ENCODE measurements around the gene SEL1L3.
"Not testable (repeated sequence)": the region's sequence is repeated elsewhere in the genome, so short reads cannot be mapped to it uniquely, and the experiment has no call there.

Gene SEL1L3

GRCh38 chr4:25879587-25879986, 16.8 kb upstream of the SEL1L3 start:
- DNase-seq (ENCODE audit: low read depth in 2 of 2): no peak

DNA sequence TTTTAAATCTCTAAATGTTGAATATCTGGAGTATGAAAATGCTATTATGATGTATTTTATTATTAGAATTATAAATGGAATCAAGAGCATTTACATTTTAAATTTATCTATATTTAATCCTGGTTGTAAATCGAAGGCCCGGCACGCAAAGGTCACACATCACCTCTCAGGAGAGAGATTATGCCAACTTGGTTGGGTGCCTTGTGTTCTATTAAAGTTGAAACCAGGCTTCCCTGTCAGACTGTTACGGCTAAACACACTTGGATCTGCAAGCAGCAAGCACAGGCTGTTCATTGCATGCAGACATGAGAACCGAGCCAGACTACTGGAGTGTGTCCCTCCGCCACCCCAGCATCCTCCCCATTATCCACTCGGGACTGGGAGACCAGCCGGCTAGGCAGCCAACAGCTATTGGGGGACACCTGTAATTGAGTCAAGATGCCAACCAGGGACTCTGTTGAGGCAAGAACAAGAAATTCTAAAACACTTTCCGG, 16.4 kb upstream of the SEL1L3 start:
- no peak for DNase-seq (ENCODE audit: low read depth in 2 of 2)

GRCh38 chr4:25878676-25879075, 15.9 kb upstream of the SEL1L3 start:
- no peak for DNase-seq (ENCODE audit: low read depth in 2 of 2)

DNA sequence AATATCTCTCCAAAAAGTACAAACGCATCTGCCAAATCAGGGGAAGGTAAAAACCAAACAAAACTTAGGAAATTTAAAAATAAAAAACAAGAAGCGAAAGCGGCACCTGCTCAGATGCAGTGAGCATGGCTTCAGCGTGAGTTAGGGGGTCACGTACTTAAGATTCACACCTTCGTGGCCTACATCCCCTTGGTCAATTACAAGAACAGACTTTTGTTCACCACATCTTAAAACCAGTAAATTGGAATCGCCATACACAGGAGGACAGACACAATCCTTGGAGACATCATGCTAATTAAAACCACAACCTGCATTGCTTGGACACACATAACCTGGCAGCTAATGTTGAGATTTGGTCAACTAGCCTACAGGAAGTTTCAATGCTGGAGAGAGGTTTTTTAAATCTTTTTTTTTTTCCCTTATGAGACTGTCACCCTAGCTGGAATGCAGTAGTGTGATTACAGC, 12.5 kb upstream of the SEL1L3 start:
- no peak for DNase-seq (ENCODE audit: low read depth in 2 of 2)

GRCh38 chr4:25874655-25875054, 11.9 kb upstream of the SEL1L3 start:
- DNase-seq (ENCODE audit: low read depth in 2 of 2): no peak

GRCh38 chr4:25873632-25874129, 10.9 kb upstream of the SEL1L3 start:
- DNase-seq (ENCODE audit: low read depth in 2 of 2): no peak

GRCh38 chr4:25872851-25873631, 10.3 kb upstream of the SEL1L3 start:
- no peak for DNase-seq (ENCODE audit: low read depth in 2 of 2)

DNA sequence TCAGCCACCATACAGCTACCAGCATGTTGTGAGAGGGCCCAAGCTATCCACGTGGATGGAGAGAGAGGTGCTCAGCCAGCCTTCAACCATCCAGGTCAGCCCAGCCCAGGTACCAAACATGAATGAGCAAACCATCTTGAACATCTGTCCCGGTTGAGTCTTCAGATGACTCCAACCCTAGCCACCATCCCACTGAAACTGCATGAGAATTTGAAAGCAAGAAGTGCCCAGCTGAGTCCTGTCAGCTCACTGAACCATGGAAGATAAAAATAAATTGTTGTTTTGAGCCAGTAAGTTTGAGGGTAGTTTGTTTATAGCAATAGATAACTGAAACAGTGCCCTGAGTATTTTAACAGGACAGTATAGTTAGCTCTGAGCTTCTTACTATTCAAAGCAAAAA, 7.3 kb upstream of the SEL1L3 start:
- DNase-seq (ENCODE audit: low read depth in 2 of 2): no peak

DNA sequence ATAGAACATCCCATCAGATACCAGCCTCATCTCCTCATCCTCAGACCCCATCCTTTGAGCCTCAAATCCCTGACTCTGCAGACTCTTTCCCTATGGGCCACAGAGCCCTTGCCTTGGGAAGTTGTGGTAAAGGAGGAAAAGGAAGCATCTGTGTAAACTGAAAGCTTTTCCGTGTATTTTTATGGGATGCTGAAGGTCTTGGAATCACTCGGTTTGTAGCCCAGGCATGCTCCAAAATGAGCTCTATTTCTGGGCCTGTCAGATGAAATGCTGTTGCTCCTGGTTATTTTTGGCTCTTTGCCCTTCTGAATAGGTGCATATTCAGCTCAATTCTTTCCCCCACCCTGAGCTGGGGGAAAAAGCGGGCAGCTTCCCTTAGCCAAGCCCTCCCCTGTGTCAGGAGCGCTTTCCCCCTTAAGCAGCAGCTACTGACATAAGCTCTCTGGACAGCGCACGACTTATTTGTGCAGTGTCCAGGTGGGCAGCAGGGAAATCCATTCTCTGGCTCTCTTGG, 5.0 kb upstream of the SEL1L3 start:
- no peak for DNase-seq (ENCODE audit: low read depth in 2 of 2)

GRCh38 chr4:25866401-25866800, 3.6 kb upstream of the SEL1L3 start:
- DNase-seq (ENCODE audit: low read depth in 2 of 2): not testable (repeated sequence)

DNA sequence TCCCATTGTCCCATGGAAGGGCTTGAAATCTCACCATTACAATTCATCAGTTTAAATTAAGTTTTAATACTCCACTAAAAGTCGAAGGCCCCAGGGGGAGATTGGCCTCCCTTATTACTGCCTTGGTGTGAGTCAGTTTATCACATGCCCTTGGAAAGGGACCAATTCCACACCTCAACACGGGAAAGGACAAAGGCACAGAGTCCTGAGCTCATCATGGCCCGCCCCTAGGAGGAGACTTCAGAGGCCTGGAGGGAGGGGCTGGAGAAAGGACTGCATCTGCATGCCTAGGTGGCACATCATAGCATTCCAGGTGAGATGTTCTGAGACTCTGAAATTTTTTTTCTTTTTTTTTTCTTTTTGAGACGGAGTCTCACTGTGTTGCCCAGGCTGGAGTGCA, 2.8 kb upstream of the SEL1L3 start:
- DNase-seq (ENCODE audit: low read depth in 2 of 2): no peak

DNA sequence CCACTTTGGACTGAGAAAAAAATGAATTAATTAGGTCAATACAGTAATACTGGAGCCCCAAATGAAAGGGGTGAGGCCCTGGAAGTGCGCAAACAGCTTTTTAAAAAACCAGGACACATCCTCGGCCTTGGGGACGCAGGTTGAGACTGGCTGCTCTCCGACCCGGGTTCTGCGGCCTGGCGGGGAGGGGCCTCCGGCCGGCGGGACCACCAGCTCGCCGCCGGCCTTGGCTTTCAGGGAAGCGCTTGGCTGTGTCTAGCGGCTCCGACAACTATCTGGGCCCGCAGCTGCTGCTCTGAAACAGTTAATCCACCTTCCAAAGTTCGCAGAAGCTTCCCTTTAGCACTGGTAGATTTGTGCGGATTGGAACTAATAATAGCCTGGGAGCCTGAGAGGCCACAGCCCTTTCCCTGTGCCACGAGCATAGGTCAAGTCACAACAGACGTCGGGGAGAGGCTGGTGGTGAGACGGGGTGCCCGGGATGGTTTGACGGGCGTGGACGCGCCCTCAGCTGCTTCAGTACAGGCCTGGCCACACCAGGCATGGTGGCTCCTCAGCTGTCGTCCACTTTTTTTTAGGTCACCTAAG, 1.1 kb upstream of the SEL1L3 start:
- no peak for DNase-seq (ENCODE audit: low read depth in 2 of 2)

DNA sequence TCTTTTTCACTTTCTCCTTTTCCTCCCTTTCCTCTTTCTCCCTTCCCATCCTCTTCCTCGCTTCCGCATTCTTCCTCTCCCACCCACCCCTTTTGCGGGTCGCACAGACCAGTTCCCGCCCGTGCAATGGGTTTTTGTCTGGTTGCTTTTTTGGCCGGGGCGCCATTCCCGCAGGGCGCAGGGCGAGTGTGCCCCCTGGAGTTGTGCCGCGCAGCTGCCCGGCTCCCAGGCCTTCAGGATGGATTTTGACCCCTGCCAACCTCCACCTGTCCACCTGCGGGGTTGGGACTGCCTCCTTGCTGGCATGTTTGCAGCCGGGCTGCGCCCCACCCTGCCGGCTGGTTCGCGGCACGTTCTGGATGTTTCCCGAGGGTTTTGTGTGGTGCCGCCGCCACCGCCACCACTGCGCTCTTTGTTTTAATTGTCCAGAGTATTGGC, 578 bp upstream of the SEL1L3 start:
- no peak for DNase-seq (ENCODE audit: low read depth in 2 of 2)

DNA sequence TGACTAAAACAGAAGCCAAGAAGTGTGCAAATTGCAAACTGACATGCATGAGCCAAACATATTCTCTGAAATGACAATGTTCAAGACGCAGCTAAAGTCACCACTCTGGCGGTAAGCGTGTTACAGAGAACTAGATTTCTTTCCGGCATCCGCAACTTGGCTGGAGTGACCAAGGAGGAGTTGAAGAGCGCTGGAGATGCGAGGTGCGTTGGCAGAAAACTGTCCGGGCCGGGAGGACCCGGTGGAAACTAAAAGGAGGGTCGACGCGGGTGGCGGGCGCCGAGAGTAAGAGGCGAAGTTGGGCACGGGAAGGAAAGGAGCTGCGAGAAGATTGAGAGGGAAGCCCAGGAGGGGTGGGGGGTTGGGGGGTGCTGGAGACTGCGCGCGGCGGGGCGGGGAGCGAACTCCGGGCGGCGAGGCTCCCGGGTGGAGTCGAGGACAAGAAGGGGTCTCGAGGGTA, 807 bp downstream of the SEL1L3 start:
- DNase-seq (ENCODE audit: low read depth in 2 of 2): no peak

DNA sequence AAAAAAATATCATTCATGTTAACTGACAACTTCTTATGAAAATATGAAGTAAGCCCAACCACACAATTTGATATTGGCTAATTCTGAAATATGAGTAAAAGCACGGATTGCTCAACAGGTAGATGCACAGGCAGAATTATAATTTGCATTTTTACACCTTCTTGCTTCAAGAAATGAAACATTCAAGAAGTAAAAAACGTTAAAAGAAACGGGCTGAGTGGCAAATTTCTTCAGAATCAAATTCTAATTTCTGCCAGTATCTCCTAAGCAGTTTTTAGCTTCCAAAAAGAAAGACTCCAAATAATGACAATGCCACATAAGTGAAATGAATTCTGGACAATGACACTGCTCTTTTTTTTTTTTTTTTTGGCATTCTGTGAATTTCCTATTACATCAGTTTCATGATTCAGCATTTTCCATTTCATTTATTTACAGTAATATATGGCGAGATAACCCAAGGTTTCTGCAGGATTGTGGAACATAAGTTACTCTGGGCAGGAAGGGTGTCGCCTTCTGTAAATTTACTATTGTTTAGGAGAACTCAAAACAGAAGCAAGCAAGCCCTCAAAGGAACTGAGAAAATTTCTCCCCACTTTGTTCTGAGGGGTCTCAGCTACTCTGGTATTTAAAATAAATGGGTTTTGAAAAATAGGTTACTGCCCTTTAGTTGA, 1.4 kb downstream of the SEL1L3 start:
- DNase-seq (ENCODE audit: low read depth in 2 of 2): no peak

DNA sequence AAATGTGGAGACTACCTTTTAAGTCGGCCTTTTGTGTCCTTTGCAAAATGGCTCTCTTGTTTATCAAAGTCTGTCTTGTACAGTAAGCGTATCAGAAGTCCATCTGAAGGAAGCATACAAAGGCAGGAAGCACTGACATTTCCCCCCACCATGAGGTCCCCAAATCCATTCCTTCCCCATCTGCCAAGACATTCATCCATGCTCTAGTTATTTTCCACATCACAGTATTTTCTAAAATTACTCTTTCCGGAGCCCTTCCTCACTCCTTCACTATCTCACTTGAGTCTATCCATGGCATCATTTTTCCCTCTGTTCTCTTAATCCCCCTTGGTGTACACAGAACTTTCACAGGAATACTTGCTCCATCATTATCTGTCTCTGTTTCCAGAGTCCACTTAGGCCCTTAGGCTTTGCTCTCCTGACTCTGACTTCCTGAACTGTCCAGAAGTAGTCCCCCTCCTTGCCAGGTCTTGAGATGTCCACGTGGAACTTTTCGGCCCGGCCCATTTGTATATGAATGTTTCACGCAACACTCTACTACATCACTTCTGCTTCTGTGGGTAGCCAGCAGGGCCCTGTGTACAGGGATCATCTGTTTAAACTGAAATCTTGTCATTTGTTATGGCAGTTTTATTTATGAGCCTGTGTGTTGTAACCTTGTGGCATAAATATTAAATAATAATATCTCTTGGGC, 2.1 kb downstream of the SEL1L3 start:
- DNase-seq (ENCODE audit: low read depth in 2 of 2): no peak

- DNase-seq (ENCODE audit: low read depth in 2 of 2): no peak
These were observed 3.2 kb downstream of the SEL1L3 start for GRCh38 chr4:25859429-25860148.

GRCh38 chr4:25857851-25858400, 4.9 kb downstream of the SEL1L3 start:
- no peak for DNase-seq (ENCODE audit: low read depth in 2 of 2)

GRCh38 chr4:25857403-25857802, 5.4 kb downstream of the SEL1L3 start:
- DNase-seq (ENCODE audit: low read depth in 2 of 2): no peak

DNA sequence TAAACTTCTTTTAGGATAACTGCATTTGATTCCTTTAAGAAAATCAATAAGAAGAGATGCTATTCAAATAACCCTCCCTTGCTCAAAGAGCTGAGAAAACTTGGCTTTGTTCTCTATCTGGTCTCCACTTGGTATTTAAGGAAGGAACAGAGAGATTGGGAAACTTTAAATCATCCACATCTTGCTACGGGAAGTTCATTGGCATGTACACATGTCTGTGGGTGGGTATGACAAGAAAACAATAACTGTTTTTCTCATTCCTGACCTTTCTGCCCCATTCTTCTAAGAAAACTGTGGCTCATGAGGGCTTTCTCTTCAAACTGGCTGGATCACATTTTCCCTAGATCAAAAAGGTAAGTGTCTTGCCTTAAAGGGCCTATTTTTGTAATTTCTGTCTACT, 6.0 kb downstream of the SEL1L3 start:
- DNase-seq (ENCODE audit: low read depth in 2 of 2): no peak

DNA sequence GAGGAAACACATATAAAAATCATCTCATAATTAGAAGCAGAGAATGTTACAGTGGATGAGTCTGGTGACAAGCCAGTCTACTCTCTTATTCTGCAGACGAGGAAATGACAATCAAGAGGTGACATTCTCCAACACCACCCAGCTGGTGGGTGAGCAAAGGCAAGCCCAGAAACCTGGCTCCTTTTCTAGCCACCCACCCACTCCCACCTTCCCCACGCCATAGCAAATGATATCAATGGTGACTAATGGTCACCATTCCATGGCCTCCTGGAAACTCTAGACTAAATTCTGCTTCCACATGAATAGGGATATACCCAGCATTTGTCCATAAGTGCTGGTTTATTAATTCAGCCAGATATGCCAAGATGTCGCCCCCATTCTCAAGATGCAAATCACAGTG, 10.7 kb downstream of the SEL1L3 start:
- no peak for DNase-seq (ENCODE audit: low read depth in 2 of 2)

Data from stimulated activated CD8-positive, alpha-beta memory T cell treated with anti-CD3 and anti-CD28 coated beads, Interleukin-15, amount 100 ng/mL, for 4 hours (primary cell).